ENCODE results near the gene DNAJC1.
"Not testable (repeated sequence)": the region's sequence is repeated elsewhere in the genome, so short reads cannot be mapped to it uniquely, and the experiment has no call there.

DNAJC1 gene, protein sequence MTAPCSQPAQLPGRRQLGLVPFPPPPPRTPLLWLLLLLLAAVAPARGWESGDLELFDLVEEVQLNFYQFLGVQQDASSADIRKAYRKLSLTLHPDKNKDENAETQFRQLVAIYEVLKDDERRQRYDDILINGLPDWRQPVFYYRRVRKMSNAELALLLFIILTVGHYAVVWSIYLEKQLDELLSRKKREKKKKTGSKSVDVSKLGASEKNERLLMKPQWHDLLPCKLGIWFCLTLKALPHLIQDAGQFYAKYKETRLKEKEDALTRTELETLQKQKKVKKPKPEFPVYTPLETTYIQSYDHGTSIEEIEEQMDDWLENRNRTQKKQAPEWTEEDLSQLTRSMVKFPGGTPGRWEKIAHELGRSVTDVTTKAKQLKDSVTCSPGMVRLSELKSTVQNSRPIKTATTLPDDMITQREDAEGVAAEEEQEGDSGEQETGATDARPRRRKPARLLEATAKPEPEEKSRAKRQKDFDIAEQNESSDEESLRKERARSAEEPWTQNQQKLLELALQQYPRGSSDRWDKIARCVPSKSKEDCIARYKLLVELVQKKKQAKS

DNA sequence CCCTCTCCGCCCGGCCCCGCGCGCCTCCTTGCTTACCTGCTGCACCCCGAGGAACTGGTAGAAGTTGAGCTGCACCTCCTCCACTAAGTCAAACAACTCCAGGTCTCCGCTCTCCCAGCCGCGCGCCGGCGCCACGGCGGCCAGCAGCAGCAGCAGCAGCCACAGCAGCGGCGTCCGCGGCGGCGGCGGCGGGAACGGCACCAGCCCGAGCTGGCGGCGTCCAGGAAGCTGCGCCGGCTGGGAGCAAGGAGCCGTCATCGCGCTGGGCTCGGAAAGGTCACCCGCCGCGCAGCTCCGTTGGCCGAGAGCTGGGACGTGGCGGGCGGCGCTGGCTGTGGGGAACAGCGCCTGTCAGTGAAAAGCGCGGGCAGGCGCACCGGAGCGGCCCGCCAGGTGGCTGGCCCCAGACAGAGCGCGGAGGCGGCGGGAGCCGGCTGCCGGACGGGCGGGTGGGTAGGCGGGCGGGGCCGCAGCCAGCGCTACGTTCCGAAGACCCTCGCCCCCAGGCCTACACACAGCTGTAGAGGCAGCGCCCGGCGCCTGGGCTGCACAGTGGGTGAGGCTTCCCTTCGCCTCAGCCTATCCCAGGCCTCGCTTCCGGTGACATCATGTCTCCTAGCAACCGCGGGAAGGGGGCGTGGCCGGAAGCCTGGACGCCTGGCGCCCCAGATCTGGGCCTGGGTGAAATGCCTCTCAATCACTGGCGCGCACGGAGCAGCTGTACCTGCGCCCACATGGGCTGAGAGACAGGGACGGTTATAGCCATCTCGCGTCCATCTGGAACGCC lies at the start of gene DNAJC1:
TSS of gene DNAJC1 (minus strand) at position 554 of the 787 bp plus-strand sequence. CDS start at position 258, 296 bp downstream.
- peak; percentile 77 to 93 for DNase-seq

DNA sequence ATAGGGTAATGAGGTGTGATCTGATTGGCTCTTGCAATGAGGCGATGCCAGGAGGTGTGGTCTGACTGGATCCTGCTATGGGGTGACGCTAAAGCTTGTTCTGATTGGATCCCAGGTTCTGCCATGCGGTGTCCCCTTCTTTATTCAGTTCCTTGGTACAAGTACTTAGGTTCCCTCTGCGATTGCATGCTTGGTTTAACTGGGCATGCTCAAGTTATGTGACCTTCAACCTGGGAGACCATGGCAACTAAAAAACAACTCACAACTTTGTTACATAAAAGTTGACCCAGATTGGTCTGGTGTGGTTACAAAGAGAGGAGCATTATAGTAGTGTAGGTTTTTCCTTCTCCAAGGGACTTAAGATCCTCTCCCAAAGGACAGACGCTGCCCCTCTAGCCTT lies 49.5 kb upstream of the DNAJC1 start:
- DNase-seq, result no peak

DNA sequence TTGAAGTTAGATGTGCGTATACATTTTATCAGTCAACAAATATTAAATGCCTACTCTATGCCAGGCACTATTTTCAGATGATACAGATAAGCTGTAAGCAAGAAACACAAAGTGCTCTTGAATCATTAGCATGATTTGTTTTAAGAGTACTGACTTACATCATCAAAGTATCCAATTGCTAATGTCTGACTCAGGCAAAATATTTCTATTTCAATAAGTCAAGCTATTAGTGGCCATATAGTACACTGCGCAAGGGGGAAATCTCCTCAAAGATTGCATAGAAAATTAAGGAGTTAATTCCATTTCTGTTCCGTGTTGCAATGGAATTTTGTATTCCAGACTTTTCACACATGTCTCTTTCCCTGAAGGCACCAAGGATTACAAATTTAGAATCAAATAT lies 46.1 kb upstream of the DNAJC1 start:
- DNase-seq, result no peak

DNA sequence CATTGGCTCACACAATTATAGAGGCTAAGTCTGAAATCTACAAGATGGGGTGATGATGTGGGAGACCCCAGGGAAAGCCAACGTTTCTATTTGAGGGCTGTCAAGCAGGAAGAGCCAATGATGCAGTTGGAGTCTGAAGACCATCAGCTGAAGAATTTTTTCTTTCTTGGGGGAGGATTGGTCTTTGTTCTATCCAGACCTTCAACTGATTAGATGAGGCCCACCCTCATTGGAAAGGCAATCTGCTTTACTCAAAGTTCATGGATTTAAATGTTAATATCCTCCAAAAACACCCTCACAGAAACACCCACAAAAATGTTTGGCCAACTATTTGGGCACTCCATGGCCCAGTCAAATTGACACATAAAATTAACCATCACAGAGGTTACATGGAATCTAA lies 44.3 kb upstream of the DNAJC1 start:
- no peak for DNase-seq

DNA sequence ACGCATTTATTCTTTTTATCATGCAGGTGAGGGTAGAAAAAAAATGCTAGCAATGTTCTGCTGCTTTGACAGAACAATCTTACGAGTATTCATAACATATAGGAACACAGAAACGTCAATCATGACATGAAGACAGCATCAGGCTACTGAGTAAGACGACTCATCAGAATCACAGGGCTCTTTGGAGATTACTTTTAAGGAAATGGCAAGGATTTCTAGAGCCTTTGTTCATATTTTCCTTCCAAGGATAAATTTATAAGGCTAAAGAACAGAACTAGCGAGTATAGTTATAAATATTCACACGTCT lies 39.8 kb upstream of the DNAJC1 start:
- no peak for DNase-seq

DNA sequence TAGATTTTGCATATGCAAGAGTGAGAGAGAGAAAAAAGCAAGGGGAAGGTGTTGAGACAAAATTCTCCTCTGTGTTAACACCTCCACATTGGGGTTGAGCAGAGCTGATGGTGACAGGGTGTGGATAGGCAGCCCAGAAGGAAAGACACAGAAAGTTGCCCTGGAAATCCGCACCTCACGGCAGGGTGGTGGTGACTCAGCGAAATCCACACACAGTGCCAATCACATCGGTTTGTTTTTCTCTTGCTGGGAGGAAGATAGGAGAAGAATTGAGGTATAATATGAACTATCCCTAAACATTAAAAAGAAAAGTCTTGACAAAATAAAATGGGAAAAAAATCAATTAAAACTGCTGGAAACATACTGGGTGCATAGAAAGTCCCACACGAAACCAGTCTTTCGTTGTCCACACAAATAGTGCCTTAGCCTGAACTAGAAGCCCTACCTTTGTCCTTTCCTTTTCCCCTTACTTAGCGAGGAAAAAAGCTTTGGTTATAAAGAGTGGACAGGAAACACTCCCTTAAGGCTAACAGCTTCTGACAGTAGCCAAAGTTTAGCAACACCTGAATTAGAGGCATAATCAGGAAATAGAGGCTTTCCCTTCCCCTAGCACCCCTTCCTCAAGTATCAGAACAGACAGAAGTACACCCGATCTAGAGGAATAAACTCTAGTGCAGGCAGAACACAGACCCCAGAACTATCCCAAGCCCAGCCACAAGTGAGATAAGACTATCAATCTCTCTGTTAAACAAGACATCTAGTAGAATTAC lies 39.2 kb upstream of the DNAJC1 start:
- DNase-seq, result no peak

DNA sequence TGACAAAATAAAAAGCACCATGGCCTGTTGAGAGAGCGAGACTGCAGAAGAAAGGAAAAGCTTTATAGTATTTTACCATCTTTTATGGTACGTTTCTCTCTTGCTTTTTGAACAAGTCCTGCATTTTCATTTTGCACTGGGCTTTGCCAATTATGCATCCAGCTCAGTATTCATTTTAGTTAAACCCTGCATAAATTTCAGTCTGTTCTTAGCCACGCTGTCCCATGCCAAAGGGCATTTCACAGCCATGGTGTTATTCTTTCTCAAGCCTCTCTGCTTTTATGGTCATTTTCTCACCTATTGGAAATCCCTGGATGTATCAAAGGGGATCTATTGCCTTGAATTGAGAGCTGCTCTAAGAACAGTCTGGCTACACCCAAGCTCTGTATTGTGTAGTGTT lies 30.8 kb upstream of the DNAJC1 start:
- no peak for DNase-seq

DNA sequence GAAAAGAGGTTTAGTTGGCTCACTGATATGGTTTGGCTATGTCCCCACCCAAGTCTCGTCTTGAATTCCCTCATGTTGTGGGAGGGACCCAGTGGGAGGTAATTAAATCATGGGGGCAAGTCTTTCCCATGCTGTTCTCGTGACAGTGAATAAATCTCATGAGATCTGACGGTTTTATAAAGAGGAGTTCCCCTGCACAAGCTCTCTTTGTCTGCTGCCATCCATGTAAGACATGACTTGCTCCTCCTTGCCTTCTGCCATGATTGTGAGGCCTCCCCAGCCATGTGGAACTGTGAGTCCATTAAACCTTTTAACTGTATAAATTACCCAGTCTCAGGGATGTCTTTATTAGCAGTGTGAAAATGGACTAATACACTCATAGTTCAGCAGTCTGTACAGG lies 28.7 kb upstream of the DNAJC1 start:
- not testable (repeated sequence) for DNase-seq

DNA sequence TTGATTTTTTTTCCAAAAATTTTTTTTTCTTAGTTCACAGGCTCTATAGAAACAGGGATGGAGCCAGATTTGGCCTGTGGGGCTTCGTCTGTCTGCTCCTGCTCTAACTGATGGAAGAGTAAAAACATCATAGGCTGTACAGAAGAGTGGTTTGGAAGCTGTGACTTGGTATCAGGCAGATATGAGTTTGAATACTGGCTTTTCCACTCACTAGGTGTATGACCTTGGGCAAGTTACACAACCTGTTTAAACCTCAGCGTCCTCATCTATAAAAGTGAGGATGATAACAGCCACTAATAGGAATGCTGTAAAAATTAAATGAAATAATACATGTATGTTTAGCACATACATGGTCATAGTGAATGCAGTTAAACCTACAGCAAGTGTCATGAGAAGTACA lies 26.9 kb upstream of the DNAJC1 start:
- no peak for DNase-seq

DNA sequence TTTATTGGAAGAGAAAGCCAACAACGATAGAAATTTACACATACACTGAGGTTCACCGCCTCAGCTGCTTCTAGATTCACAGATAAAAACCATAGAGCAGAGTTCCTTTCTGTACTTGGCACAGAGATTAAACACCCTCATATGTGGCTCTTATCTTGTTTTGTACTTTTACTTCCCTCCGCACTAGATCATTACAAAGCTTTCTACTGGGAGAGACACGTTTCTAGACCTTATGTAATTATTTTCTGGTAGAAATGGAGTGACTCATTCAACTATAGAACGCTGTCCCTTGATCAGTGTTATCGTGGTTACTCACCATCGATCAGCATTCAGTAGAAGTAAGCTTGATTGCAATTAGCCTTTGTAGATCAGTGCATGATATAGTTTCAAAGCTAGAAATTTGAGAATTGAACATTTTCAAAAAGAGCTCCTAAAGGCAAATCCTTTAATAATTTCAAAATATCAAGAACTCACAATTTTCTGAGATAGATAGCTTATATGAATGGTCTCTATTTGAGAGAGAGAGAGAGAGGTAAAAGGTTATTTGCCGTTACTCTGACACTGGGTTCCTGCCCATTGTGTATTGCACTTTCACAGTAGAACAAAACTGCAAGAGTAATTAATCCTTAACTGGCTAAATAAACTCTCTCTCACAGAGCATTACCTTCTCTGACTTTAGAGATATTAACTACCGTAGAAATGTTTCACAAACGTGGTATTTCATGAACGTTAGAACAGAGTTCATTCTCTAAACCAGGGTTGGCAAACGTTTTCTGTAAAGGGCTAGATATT lies 26.1 kb upstream of the DNAJC1 start:
- DNase-seq, result no peak

DNA sequence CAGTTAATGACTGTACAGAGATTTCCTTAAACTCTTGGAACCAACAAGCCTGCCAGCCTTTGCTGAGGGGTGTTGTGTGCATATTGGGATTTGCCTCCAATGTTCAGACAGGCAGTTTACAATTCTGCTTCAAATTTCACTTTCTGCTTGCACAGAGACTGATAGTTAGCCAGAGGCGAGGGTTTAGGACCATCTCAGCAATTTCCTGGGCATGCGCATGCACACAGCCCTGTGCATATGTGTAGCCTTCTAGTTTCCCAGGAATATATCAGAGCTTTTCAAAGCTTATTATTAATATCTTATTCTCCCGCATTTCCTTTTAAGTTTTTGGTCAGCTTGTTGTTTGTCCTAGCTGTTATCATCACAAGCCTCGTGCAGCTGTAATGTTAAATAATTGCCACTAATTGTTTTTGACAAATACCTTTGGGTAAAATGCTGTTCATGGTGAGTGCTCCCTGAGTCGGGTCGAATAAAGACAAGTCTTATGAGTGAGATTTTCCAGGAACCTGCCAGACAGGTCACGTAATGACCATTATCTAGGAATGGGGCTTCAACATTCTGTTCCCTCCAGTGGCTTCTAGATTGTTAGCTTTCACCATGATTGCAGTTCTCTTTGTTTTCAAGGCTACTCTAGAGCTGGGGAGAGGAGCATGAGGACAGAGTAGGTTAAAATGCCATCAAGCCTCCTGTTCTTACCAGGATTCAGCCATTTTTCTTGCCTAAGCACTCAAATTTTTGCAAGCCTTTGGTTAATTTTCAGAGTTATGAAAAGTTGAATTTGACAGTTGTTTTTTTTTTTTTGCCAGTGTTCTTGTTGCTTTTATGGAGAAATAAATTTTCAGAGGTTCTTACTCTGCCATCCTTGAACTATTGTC lies 24.1 kb upstream of the DNAJC1 start:
- no peak for DNase-seq

DNA sequence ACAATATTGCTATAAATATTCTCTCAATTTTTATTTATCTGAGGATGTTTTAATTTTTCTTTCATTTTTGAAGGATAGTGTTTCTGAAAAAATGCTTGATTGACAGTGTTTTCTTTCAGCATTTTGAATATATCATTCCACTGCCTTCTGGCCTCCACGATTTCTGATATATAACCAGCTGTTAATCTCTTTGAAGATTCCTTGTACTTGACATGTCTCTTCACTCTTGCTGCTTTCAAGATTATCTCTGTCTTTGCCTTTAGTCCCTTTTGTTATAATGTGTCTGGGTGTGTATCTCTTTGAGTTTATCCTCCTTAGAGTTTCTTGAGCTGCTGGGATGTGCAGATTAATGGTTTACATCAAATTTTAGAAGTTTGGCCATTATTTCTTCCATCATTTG lies 22.8 kb upstream of the DNAJC1 start:
- DNase-seq, result no peak

DNA sequence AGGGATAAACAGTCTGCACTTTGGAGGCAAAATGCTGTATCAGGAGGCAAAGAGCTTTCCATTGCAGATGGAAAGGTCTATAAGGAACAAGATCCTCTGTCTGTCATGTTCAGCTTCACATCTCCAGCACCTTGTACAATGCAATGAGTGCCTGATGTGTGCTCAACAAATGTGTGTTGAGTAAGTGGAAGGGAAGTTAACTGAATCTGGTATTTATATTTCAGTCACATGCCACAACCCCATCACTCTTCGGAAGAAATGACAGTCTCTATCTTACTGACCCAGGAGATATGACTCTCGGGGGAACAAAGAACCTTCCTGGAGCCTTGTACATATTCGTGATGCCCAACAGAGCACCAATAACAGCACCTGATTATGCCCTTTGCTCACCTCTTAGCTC lies 20.0 kb upstream of the DNAJC1 start:
- no peak for DNase-seq

DNA sequence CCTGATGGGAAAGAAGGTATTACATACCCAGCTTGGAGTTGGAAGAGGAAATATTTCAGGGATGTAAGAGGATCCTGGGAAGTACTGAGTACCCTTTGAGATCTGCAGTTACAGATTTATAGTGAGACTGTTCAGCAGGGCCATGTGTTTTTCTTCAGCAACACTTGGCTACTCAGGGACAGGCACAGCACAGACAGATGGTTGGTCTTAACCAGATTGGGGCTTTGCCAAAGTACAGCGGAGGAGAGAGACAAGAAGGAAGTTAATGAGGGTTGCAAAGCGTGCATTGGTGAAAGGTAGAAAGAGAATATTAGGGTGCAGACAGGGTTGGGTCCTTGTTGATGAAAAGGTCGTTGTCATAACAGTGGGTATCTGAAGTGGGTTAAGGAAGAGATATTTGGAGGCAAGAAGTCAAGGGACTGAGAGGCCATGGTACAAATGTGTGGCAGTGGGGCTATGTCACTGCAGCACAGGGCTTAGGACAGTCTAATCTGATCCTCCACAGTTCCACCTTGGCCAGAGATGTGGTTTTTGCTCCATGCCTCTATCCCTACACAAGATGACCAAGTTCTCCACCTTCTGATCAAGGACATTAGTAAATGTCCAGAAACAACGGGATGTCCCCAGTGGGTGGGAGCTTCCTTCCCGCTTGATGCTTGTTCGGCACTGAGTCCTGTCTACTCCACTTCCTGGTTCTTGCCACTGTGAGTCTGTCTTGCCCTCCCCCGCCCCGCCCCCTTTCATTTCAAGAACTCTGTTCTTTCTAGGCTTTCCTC lies 18.9 kb upstream of the DNAJC1 start:
- DNase-seq, result no peak

DNA sequence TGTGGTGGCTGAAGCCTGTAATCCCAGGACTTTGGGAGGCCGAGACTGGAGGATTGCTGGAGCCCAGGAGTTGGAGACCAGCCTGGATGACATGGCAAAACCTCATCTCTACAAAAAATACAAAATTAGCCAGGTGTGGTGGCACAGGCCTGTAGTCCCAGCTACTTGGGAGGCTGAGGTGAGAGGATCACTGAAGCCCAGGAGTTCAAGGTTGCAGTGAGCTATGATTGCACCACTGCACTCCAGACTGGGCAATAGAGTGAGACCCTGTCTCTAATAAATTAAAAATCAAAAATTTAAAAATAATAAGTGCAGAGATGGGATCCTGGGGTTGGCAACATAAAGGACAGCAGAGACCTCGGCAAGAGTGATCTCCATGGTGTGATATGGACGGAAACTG lies 17.6 kb upstream of the DNAJC1 start:
- not testable (repeated sequence) for DNase-seq

DNA sequence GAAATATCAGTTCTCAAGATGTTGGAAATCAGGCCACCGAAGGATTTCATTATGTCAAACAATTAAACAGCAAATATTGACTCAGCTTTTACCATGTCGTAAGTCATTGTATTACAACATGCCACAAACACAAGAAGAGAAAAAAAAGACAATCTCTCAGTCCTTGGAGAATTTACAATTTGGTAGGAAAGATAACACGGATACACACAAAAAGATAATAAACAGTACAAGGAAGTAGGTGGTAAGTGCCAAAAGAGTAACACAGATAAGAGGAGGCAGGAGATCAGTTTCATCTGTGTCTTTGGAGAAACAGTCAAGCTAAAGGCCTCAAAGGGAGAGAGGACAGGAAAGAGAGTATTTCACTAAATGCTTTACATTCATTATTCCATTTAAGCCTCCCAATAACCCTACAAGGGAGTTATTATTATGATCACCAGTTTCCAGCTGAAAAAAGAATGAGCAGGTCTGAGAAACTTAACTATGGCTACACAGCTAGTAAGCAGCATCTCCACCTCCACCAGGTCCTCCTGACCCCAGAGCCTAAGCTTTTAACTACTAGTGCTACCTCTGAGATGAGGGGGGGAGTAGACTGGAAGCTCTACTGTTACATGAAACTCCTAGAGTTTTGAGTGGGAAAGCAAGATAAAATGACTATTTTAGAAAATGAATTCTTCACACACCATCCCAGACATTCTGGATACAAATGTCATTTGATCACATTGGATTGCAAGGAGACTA lies 13.9 kb upstream of the DNAJC1 start:
- DNase-seq, result no peak

DNA sequence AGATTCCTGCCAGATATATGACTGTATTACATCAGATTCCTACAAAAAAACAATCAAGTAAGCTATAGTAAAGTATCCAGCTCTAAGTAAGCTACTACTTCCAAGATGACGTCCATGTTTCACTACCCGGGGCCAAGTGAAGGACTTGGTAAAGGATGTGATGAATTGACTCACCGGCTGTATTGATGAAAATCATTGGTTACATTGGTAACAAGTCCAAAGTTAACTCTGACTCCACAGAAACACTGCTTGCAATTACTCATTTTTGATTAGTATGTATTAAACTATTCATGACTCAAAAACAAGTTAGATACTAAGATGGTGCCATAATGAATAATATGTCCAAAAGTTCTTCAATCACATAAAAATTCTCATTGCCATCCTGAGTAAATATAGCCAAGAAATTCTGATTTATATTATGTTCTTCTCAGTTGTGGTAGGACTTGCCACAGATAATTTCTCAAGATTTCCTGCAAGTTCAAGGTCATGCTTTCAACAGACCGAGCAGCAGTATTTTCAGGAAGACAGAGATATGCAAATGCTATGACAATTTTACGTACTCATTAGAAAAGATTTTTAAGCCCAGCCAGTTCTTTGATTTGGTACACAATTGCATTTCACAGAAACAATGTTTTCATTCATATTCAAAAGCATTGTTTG lies 12.6 kb upstream of the DNAJC1 start:
- no peak for DNase-seq

DNA sequence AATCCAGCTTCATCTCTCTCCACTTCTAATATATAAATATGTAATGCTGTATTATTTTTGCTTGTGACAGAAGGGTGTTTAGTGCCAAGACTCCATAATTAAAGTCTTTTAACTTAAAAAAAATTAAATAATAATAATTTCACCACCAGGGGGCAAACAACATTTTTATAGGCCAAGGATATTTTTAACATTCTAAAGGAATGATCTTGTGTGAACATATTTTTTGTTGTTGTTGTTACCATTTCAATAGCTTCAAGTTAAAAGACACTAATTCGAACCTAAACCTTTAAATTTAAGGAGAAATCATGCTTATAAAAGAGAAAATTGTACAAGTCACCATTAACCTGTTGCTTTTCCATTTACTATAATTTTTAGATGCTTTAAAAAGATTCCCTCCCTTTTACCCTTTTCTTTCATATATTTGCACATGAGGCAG lies 7.5 kb upstream of the DNAJC1 start:
- DNase-seq, result no peak

DNA sequence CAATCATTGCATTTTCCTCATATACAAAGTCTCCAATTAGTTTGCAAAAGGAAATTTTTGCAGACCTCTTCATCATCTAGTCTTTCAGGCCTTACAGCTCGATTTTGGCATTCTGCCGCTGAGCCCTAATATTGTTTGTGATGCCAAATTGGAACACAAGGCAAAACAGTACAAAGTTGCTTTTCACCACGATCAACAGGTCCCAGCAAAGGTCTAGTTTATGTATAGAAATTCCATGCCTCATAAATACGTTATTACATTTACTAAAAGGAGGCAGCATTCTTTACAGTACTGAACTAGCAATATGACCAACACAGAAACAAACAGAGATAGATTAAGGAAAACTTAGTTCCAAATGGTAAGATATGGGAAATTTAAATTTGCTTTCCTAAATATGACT lies 7.0 kb upstream of the DNAJC1 start:
- no peak for DNase-seq
